ENCODE results near the gene BAHD1.

- TF ChIP-seq ARNTL (CRISPR knock-in tag; IDR thresholded peaks at IDR 0.05; ENCODE audit: borderline replicate concordance, low read depth) (no peak), BACH2 (CRISPR knock-in tag; IDR thresholded peaks at IDR 0.05; ENCODE audit: borderline replicate concordance) (no peak), ZNF565 (CRISPR knock-in tag; conservative IDR thresholded peaks at IDR 0.05; ENCODE audit: low read depth) (no peak), OSR1 (CRISPR knock-in tag; IDR thresholded peaks at IDR 0.05) (no peak), GLIS3 (CRISPR knock-in tag; IDR thresholded peaks at IDR 0.05) (no peak), PATZ1 (CRISPR knock-in tag; IDR thresholded peaks at IDR 0.05; ENCODE audit: borderline replicate concordance) (no peak), ZFP3 (CRISPR knock-in tag; IDR thresholded peaks at IDR 0.05) (no peak), CREB5 (CRISPR knock-in tag; IDR thresholded peaks at IDR 0.05; ENCODE audit: low read depth) (no peak), SNAI2 (CRISPR knock-in tag; IDR thresholded peaks at IDR 0.05) (no peak), ZFP30 (CRISPR knock-in tag; IDR thresholded peaks at IDR 0.05) (no peak), PPARA (CRISPR knock-in tag; IDR thresholded peaks at IDR 0.05; ENCODE audit: borderline replicate concordance) (no peak), ESRRG (CRISPR knock-in tag; IDR thresholded peaks at IDR 0.05) (no peak), RARB (CRISPR knock-in tag; IDR thresholded peaks at IDR 0.05) (no peak)
Observed at GRCh38 chr15:40511093-40511471, 70.3 kb downstream of the BAHD1 start.

All from SK-N-SH treated with all-trans-retinoic acid at 6 μM for 48 hours (cell line).